GM23338 (cell line): ENCODE results near the gene FAM167B. TPM values are rescaled to one million over a fixed set of nuclear protein-coding genes. Genes with fewer than 3 reads are reported as not detected.

Experiments
- ATAC-seq: fragments of 200-7000 bp; cut with Tn5 transposase; 3 replicates; pipeline ENCODE4 v1.9.1; 2020
- DNase-seq: peaks from one replicate; pipeline ENCODE4 v3.0.0-alpha.2; 2015; ENCODE audit warnings: low spot score
- H2AFZ ChIP-seq: fragments of 200-600 bp; sonication (generic); 2 replicates; pipeline ENCODE4 v1.8.0; 2016; ENCODE audit warnings: antibody characterized with exemption, mild to moderate bottlenecking, moderate library complexity
- H3F3A ChIP-seq: fragments of 200-600 bp; sonication (generic); replicated peaks from 2 replicates; pipeline ENCODE4 v1.8.0; 2017; ENCODE audit warnings: antibody characterized with exemption, mixed run types, low read depth
- H3K27ac ChIP-seq: fragments of 200-600 bp; sonication (generic); 2 replicates; pipeline ENCODE4 v1.6.1; 2016; ENCODE audit warnings: low read depth
- H3K27me3 ChIP-seq: fragments of 200-600 bp; sonication (generic); 2 replicates; pipeline ENCODE4 v1.8.0; 2016; ENCODE audit warnings: mild to moderate bottlenecking, mixed run types, moderate library complexity; ENCODE audit not compliant: insufficient read depth
- H3K36me3 ChIP-seq: fragments of 200-600 bp; sonication (generic); 2 replicates; pipeline ENCODE4 v1.8.0; 2016; ENCODE audit warnings: mild to moderate bottlenecking; ENCODE audit not compliant: insufficient read depth
- H3K4me1 ChIP-seq: fragments of 200-600 bp; sonication (generic); 2 replicates; pipeline ENCODE4 v1.8.0; 2016; ENCODE audit warnings: mild to moderate bottlenecking, moderate library complexity; ENCODE audit not compliant: insufficient read depth
- H3K4me2 ChIP-seq: fragments of 200-600 bp; sonication (generic); 2 replicates; pipeline ENCODE4 v1.7.1; 2017; ENCODE audit warnings: mixed run types
- H3K4me3 ChIP-seq: fragments of 200-600 bp; sonication (generic); 2 replicates; pipeline ENCODE4 v1.6.1; 2016; ENCODE audit warnings: mixed run types
- H3K79me2 ChIP-seq: fragments of 200-600 bp; sonication (generic); replicated peaks from 2 replicates; pipeline ENCODE4 v1.8.0; 2017; ENCODE audit warnings: mild to moderate bottlenecking; ENCODE audit not compliant: insufficient read depth
- H3K9me2 ChIP-seq: fragments of 200-600 bp; sonication (generic); 2 replicates; pipeline ENCODE4 v1.8.0; 2017; ENCODE audit not compliant: insufficient read depth
- H4K20me1 ChIP-seq: fragments of 200-600 bp; sonication (generic); replicated peaks from 2 replicates; pipeline ENCODE4 v1.8.0; 2017; ENCODE audit warnings: mild to moderate bottlenecking; ENCODE audit not compliant: insufficient read depth
- H3K27ac Mint-ChIP-seq: 2 replicates; pipeline ENCODE4 v1.8.0; 2020; ENCODE audit warnings: inconsistent platforms, mild to moderate bottlenecking, moderate library complexity, mixed read lengths
- H3K27me3 Mint-ChIP-seq: 3 replicates; pipeline ENCODE4 v1.8.0; 2022; ENCODE audit warnings: low read depth, mild to moderate bottlenecking, moderate library complexity, mixed read lengths, inconsistent platforms; ENCODE audit not compliant: insufficient read depth, poor library complexity
- H3K36me3 Mint-ChIP-seq: 3 replicates; pipeline ENCODE4 v1.8.0; 2021; ENCODE audit warnings: low read depth, mild to moderate bottlenecking, inconsistent platforms, moderate library complexity, mixed read lengths
- H3K4me1 Mint-ChIP-seq: 3 replicates; pipeline ENCODE4 v1.8.0; 2020; ENCODE audit warnings: mild to moderate bottlenecking, inconsistent platforms, mixed read lengths
- H3K4me3 Mint-ChIP-seq: 3 replicates; pipeline ENCODE4 v1.8.0; 2021; ENCODE audit warnings: moderate library complexity, mild to moderate bottlenecking, inconsistent platforms, mixed read lengths
- H3K9me3 Mint-ChIP-seq: 3 replicates; pipeline ENCODE4 v1.8.0; 2020; ENCODE audit warnings: moderate library complexity, mild to moderate bottlenecking, inconsistent platforms, mixed read lengths
- CREB1 ChIP-seq: fragments of 250-450 bp; sonication (Bioruptor Pico); IDR thresholded peaks from 2 replicates; pipeline ENCODE4 v1.5.0; 2020; ENCODE audit warnings: low read depth, mild to moderate bottlenecking, moderate library complexity
- EZH2 ChIP-seq: fragments of 200-600 bp; sonication (generic); IDR thresholded peaks from one replicate; pipeline ENCODE4 v1.8.0; 2017; ENCODE audit warnings: antibody characterized with exemption, mild to moderate bottlenecking, low read depth; ENCODE audit not compliant: unreplicated experiment
- JUNB ChIP-seq: IDR thresholded peaks from one replicate; pipeline ENCODE4 v1.6.1; 2016; ENCODE audit warnings: antibody characterized with exemption; ENCODE audit not compliant: unreplicated experiment
- POLR2AphosphoS5 ChIP-seq: IDR thresholded peaks from 2 replicates; pipeline ENCODE4 v1.6.1; 2016; ENCODE audit warnings: antibody characterized with exemption, low read depth
- ZNF114 ChIP-seq: fragments of 250-450 bp; sonication (Bioruptor Pico); IDR thresholded peaks from 2 replicates; pipeline ENCODE4 v1.5.0; 2020; ENCODE audit warnings: mild to moderate bottlenecking, moderate library complexity
- polyA plus RNA-seq: library from polyadenylated mRNA; unstranded; fragments of >200 nt; fragmentation: Nextera tagmentation; extraction: Ambion mirVana; gene quantifications from 2 replicates; pipeline ENCODE4 v1.2.1, GENCODE V29; 2016
- total RNA-seq: library from RNA; depleted of rRNA; stranded (reverse); fragments of >200 nt; shearing (Covaris generic); gene quantifications from 2 replicates; pipeline ENCODE4 v1.2.3, GENCODE V29; 2014
- TF ChIP-seq, protein P1 (sequence below): IDR thresholded peaks from 2 replicates; pipeline ENCODE4 v1.6.1; 2016; ENCODE audit warnings: antibody characterized with exemption
- TF ChIP-seq, protein P2 (sequence below), 2 experiments: fragments of 200-600 bp in 1 of 2; sonication (generic) in 1 of 2; conservative IDR thresholded peaks; 2 replicates each; pipeline versions ENCODE4 v1.5.1 to v1.6.1; 2016 to 2017; ENCODE audit warnings: antibody characterized with exemption in 2 of 2, low read depth in 2 of 2, mild to moderate bottlenecking in 2 of 2, moderate library complexity in 1 of 2
- TF ChIP-seq, protein P3 (sequence below): fragments of 250-450 bp; sonication (Bioruptor Pico); IDR thresholded peaks from 2 replicates; pipeline ENCODE4 v1.5.0; 2020; ENCODE audit warnings: mild to moderate bottlenecking, moderate library complexity
- TF ChIP-seq, protein P4 (sequence below): IDR thresholded peaks from one replicate; pipeline ENCODE4 v1.6.1; 2018; ENCODE audit warnings: antibody characterized with exemption; ENCODE audit not compliant: unreplicated experiment

Gene FAM167B
- total and polyA plus RNA-seq, 2 experiments from 2014 or later: 0.31 to 2.2 TPM

DNA sequence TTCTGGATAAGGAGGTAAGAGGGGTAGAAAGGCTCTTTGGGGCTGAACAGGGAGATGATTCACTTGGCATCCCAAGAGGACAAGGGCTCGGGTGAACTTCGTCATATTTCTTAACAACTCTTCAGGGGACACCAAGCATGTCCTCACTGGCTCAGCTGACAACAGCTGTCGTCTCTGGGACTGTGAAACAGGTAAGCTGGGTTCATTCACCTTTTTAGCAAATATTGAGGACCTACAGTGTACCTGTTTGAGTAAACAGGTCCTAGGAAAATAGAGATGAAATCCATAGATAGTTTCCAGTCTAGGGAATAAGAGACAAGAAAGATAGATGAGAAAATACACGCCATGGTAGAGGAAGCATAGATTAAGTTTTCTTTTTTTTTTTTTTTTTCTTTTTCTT, 22.7 kb upstream of the FAM167B start (continued):
- TF ChIP-seq, protein P1, sequence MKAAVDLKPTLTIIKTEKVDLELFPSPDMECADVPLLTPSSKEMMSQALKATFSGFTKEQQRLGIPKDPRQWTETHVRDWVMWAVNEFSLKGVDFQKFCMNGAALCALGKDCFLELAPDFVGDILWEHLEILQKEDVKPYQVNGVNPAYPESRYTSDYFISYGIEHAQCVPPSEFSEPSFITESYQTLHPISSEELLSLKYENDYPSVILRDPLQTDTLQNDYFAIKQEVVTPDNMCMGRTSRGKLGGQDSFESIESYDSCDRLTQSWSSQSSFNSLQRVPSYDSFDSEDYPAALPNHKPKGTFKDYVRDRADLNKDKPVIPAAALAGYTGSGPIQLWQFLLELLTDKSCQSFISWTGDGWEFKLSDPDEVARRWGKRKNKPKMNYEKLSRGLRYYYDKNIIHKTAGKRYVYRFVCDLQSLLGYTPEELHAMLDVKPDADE: no peak

DNA sequence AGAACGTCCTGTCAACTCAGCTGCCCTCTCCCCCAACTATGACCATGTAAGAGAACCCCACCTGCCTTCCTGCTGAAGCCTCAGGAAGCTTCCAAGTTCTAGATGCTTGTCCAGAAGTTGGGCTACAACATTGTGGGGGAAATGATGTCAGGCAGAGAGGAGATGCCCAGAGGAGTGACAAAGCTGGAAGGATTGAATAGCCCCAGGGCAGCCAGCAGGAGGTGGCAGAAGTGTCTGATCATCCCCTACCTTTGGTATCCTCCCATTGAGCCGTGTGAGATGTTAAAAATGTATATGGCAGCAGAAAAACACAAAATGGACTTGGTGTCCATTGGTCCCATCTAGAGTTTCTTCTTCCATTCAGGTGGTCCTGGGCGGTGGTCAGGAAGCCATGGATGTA, 18.3 kb upstream of the FAM167B start:
- Histone ChIP-seq H2AFZ (no peak overlapping the region), H3K79me2 (peaks cover 9% of the 10 kb centered on the region), H3K27me3 (no peaks in the 10 kb centered on the region), H3K4me3 (no peak overlapping the region), H4K20me1 (peaks cover 5% of the 10 kb centered on the region), H3K9me2 (no peaks in the 10 kb centered on the region), H3K27ac (no peak overlapping the region), H3K36me3 (peaks cover 64% of the 10 kb centered on the region), H3F3A (peaks cover 24% of the 10 kb centered on the region), H3K4me2 (no peak overlapping the region), H3K4me1 (no peaks in the 10 kb centered on the region)
- DNase-seq (no peak), ATAC-seq (no peak)
- Mint-ChIP-seq H3K4me3 (no peak overlapping the region), H3K27ac (no peak overlapping the region), H3K27me3 (peaks cover 3% of the 10 kb centered on the region), H3K4me1 (peaks cover 8% of the 10 kb centered on the region), H3K9me3 (no peaks in the 10 kb centered on the region), H3K36me3 (peaks cover 81% of the 10 kb centered on the region)
- TF ChIP-seq POLR2AphosphoS5: no peak
- TF ChIP-seq, protein P2, sequence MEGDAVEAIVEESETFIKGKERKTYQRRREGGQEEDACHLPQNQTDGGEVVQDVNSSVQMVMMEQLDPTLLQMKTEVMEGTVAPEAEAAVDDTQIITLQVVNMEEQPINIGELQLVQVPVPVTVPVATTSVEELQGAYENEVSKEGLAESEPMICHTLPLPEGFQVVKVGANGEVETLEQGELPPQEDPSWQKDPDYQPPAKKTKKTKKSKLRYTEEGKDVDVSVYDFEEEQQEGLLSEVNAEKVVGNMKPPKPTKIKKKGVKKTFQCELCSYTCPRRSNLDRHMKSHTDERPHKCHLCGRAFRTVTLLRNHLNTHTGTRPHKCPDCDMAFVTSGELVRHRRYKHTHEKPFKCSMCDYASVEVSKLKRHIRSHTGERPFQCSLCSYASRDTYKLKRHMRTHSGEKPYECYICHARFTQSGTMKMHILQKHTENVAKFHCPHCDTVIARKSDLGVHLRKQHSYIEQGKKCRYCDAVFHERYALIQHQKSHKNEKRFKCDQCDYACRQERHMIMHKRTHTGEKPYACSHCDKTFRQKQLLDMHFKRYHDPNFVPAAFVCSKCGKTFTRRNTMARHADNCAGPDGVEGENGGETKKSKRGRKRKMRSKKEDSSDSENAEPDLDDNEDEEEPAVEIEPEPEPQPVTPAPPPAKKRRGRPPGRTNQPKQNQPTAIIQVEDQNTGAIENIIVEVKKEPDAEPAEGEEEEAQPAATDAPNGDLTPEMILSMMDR (conservative IDR thresholded peaks at IDR 0.05; ENCODE audit: low read depth in 2 of 2): no peak
- no peak for TF ChIP-seq JUNB
- TF ChIP-seq EZH2: no peak
- no peak for TF ChIP-seq CREB1 (CRISPR knock-in tag)
- TF ChIP-seq, protein P1: no peak
- TF ChIP-seq, protein P3, sequence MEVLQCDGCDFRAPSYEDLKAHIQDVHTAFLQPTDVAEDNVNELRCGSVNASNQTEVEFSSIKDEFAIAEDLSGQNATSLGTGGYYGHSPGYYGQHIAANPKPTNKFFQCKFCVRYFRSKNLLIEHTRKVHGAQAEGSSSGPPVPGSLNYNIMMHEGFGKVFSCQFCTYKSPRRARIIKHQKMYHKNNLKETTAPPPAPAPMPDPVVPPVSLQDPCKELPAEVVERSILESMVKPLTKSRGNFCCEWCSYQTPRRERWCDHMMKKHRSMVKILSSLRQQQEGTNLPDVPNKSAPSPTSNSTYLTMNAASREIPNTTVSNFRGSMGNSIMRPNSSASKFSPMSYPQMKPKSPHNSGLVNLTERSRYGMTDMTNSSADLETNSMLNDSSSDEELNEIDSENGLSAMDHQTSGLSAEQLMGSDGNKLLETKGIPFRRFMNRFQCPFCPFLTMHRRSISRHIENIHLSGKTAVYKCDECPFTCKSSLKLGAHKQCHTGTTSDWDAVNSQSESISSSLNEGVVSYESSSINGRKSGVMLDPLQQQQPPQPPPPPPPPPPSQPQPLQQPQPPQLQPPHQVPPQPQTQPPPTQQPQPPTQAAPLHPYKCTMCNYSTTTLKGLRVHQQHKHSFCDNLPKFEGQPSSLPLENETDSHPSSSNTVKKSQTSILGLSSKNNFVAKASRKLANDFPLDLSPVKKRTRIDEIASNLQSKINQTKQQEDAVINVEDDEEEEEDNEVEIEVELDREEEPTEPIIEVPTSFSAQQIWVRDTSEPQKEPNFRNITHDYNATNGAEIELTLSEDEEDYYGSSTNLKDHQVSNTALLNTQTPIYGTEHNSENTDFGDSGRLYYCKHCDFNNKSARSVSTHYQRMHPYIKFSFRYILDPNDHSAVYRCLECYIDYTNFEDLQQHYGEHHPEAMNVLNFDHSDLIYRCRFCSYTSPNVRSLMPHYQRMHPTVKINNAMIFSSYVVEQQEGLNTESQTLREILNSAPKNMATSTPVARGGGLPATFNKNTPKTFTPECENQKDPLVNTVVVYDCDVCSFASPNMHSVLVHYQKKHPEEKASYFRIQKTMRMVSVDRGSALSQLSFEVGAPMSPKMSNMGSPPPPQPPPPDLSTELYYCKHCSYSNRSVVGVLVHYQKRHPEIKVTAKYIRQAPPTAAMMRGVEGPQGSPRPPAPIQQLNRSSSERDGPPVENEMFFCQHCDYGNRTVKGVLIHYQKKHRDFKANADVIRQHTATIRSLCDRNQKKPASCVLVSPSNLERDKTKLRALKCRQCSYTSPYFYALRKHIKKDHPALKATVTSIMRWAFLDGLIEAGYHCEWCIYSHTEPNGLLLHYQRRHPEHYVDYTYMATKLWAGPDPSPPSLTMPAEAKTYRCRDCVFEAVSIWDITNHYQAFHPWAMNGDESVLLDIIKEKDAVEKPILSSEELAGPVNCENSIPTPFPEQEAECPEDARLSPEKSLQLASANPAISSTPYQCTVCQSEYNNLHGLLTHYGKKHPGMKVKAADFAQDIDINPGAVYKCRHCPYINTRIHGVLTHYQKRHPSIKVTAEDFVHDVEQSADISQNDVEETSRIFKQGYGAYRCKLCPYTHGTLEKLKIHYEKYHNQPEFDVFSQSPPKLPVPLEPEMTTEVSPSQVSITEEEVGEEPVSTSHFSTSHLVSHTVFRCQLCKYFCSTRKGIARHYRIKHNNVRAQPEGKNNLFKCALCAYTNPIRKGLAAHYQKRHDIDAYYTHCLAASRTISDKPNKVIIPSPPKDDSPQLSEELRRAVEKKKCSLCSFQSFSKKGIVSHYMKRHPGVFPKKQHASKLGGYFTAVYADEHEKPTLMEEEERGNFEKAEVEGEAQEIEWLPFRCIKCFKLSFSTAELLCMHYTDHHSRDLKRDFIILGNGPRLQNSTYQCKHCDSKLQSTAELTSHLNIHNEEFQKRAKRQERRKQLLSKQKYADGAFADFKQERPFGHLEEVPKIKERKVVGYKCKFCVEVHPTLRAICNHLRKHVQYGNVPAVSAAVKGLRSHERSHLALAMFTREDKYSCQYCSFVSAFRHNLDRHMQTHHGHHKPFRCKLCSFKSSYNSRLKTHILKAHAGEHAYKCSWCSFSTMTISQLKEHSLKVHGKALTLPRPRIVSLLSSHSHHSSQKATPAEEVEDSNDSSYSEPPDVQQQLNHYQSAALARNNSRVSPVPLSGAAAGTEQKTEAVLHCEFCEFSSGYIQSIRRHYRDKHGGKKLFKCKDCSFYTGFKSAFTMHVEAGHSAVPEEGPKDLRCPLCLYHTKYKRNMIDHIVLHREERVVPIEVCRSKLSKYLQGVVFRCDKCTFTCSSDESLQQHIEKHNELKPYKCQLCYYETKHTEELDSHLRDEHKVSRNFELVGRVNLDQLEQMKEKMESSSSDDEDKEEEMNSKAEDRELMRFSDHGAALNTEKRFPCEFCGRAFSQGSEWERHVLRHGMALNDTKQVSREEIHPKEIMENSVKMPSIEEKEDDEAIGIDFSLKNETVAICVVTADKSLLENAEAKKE (CRISPR knock-in tag): no peak
- TF ChIP-seq, protein P4, sequence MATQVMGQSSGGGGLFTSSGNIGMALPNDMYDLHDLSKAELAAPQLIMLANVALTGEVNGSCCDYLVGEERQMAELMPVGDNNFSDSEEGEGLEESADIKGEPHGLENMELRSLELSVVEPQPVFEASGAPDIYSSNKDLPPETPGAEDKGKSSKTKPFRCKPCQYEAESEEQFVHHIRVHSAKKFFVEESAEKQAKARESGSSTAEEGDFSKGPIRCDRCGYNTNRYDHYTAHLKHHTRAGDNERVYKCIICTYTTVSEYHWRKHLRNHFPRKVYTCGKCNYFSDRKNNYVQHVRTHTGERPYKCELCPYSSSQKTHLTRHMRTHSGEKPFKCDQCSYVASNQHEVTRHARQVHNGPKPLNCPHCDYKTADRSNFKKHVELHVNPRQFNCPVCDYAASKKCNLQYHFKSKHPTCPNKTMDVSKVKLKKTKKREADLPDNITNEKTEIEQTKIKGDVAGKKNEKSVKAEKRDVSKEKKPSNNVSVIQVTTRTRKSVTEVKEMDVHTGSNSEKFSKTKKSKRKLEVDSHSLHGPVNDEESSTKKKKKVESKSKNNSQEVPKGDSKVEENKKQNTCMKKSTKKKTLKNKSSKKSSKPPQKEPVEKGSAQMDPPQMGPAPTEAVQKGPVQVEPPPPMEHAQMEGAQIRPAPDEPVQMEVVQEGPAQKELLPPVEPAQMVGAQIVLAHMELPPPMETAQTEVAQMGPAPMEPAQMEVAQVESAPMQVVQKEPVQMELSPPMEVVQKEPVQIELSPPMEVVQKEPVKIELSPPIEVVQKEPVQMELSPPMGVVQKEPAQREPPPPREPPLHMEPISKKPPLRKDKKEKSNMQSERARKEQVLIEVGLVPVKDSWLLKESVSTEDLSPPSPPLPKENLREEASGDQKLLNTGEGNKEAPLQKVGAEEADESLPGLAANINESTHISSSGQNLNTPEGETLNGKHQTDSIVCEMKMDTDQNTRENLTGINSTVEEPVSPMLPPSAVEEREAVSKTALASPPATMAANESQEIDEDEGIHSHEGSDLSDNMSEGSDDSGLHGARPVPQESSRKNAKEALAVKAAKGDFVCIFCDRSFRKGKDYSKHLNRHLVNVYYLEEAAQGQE: no peak
- TF ChIP-seq ZNF114: no peak
